HCT116 (cell line): Measurements from ENCODE around the gene HCN2.

ENCODE experiments used
- CEBPB ChIP-seq: IDR thresholded peaks from 2 replicates; pipeline ENCODE4 v1.6.1; 2012; ENCODE audit warnings: low read depth
- EGR1 ChIP-seq: IDR thresholded peaks from 2 replicates; pipeline ENCODE4 v1.6.1; 2012; ENCODE audit warnings: low read depth
- EZH2 ChIP-seq: fragments of 200-600 bp; sonication (generic); IDR thresholded peaks from 2 replicates; pipeline ENCODE4 v1.6.1; 2017; ENCODE audit warnings: antibody characterized with exemption, mixed run types
- POLR2A ChIP-seq: IDR thresholded peaks from 2 replicates; pipeline ENCODE4 v1.7.0; 2011; ENCODE audit warnings: borderline replicate concordance; ENCODE audit not compliant: insufficient read depth, insufficient read length; ENCODE audit errors: extremely low read depth
- POLR2AphosphoS5 ChIP-seq: IDR thresholded peaks from 2 replicates; pipeline ENCODE4 v1.6.1; 2011; ENCODE audit warnings: mild to moderate bottlenecking, low read depth, low read length, moderate library complexity
- TCF7L2 ChIP-seq: IDR thresholded peaks from 2 replicates; pipeline ENCODE4 v1.7.0; 2011; ENCODE audit warnings: borderline replicate concordance, inconsistent platforms; ENCODE audit not compliant: insufficient read depth, insufficient read length; ENCODE audit errors: extremely low read depth
- ZNF274 ChIP-seq: fragments of 200-500 bp; sonication (Bioruptor generic); IDR thresholded peaks from 2 replicates; pipeline ENCODE4 v1.6.1; 2014; ENCODE audit warnings: mild to moderate bottlenecking, low read depth, low read length, inconsistent platforms
- TF ChIP-seq, protein P1 (sequence below), 3 experiments: fragments of 200-600 bp in 1 of 3; sonication (generic) in 1 of 3; IDR thresholded peaks in 2 of 3; conservative IDR thresholded peaks in 1 of 3; 2 replicates each; pipeline ENCODE4 v1.5.1; 2012 to 2017; ENCODE audit warnings: low read depth in 2 of 3, low read length in 2 of 3, antibody characterized with exemption in 1 of 3, borderline replicate concordance in 1 of 3, control low read depth in 1 of 3, mild to moderate bottlenecking in 1 of 3, mixed read lengths in 1 of 3, mixed run types in 1 of 3, moderate library complexity in 1 of 3; ENCODE audit not compliant: insufficient read depth in 1 of 3

DNA sequence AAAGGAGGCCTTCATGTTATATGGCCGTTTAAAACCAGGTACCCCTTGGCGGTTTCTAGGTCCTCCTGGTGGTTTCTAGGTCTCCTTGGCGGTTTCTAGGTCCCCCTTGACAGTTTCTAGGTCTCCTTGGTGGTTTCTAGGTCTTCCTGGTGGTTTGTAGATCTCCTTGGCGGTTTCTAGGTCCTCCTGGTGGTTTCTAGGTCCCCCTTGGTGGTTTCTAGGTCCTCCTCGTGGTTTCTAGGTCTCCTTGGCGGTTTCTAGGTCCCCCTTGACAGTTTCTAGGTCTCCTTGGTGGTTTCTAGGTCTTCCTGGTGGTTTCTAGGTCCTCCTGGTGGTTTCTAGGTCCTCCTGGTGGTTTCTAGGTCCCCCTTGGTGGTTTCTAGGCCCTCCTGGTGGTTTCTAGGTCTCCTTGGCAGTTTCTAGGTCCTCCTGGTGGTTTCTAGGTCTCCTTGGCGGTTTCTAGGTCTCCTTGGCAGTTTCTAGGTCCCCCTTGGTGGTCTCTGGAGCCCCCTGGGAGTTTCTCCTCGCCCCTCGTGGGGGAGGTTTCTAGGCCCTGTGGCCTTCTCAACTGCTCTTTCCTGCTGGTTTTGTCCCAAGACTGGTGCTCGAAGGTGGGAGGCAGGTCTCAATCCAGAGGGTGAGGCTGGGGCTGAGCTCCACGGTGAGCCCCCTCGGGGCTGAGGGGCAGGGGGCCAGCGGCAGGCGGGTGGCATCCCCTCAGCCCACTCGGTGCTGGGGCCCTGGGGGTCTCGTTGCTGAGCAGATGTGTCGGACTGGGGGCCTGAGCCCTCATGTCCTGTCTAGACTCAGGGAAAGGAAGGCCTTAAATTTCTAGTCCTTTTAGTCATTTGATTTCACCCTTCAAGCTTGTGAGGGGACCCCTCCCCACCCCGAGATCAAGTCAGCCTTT lies 8.0 kb downstream of the HCN2 start:
- peak; percentile 73 for TF ChIP-seq POLR2AphosphoS5
- TF ChIP-seq CEBPB = no peak
- TF ChIP-seq, protein P1, sequence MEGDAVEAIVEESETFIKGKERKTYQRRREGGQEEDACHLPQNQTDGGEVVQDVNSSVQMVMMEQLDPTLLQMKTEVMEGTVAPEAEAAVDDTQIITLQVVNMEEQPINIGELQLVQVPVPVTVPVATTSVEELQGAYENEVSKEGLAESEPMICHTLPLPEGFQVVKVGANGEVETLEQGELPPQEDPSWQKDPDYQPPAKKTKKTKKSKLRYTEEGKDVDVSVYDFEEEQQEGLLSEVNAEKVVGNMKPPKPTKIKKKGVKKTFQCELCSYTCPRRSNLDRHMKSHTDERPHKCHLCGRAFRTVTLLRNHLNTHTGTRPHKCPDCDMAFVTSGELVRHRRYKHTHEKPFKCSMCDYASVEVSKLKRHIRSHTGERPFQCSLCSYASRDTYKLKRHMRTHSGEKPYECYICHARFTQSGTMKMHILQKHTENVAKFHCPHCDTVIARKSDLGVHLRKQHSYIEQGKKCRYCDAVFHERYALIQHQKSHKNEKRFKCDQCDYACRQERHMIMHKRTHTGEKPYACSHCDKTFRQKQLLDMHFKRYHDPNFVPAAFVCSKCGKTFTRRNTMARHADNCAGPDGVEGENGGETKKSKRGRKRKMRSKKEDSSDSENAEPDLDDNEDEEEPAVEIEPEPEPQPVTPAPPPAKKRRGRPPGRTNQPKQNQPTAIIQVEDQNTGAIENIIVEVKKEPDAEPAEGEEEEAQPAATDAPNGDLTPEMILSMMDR (IDR thresholded peaks at IDR 0.05 in 2 of 3, conservative IDR thresholded peaks at IDR 0.05 in 1 of 3; ENCODE audit: borderline replicate concordance in 1 of 3, insufficient read depth in 1 of 3, low read depth in 2 of 3, low read length in 2 of 3) = no peak
- TF ChIP-seq EGR1 = no peak
- no peak for TF ChIP-seq TCF7L2
- no peak for TF ChIP-seq POLR2A
- TF ChIP-seq EZH2 = no peak
- TF ChIP-seq ZNF274 = no peak
